ENCODE measurements around the gene CPNE7. TPM values are rescaled to one million over a fixed set of nuclear protein-coding genes. Genes with fewer than 3 reads are reported as not detected.

Gene CPNE7
- total RNA-seq, 2 experiments from 2014 or later: 8.5 to 9.5 TPM

DNA sequence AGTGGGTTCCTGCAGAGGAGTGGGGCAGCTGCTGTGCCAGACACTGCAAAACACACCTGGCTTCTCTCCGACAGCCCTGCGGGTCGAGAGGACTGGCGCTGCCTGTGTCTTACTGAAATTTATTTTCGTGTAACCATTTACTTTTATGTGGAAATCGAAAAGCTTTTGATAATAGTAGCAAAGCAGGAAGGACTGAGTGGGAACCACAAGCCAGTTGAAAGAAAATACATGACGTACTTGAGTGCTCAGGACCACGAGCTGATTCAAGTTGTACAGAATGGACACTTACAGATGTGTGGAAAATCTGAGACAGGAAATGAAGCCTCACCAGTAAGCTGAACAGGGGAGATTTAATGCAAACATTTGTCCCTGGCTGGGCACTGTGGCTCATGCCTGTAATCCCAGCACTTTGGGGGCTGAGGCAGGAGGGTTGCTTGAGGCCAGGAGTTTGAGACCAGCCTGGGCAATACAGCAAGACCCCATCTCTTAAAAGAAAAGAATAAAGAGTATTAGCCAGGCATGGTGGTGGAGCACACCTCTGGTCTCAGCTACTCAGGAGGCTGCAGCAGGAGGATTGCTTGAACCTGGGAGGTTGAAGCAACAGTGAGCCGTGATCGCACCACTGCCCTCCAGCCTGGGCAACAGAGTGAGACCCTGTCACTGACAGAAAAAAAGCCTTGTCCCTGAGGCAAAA is 26.4 kb upstream of the CPNE7 start:
- peak; percentile 46 for DNase-seq
- ATAC-seq: peak; percentile 90
- H3K27ac Mint-ChIP-seq: peak overlapping the region; percentile 87
- intact Hi-C loops (cut with micrococcal nuclease): no loop called here
- POLR2A ChIA-PET: interaction anchor here (0.9 to 2.8 kb wide), 9 partner anchors 9 to 136 kb away, joined by 3 to 11 read pairs (median 3); no protein-coding TSS in a partner anchor
- TF ChIP-seq, protein P1, sequence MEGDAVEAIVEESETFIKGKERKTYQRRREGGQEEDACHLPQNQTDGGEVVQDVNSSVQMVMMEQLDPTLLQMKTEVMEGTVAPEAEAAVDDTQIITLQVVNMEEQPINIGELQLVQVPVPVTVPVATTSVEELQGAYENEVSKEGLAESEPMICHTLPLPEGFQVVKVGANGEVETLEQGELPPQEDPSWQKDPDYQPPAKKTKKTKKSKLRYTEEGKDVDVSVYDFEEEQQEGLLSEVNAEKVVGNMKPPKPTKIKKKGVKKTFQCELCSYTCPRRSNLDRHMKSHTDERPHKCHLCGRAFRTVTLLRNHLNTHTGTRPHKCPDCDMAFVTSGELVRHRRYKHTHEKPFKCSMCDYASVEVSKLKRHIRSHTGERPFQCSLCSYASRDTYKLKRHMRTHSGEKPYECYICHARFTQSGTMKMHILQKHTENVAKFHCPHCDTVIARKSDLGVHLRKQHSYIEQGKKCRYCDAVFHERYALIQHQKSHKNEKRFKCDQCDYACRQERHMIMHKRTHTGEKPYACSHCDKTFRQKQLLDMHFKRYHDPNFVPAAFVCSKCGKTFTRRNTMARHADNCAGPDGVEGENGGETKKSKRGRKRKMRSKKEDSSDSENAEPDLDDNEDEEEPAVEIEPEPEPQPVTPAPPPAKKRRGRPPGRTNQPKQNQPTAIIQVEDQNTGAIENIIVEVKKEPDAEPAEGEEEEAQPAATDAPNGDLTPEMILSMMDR (IDR thresholded peaks at IDR 0.05): no peak
- peak overlapping the region; percentile 11 for H3K4me3 Mint-ChIP-seq
- peaks cover 27% of the 10 kb centered on the region for H3K4me1 Mint-ChIP-seq (ENCODE audit: low read depth)
- CTCF ChIA-PET: interaction anchor here (0.7 to 2.3 kb wide), 6 partner anchors 8 to 157 kb away, joined by 3 to 13 read pairs (median 3); partner anchors contain the start of gene SPG7
- peaks cover 25% of the 10 kb centered on the region for H3K36me3 Mint-ChIP-seq (ENCODE audit: low read depth)
- H3K27me3 Mint-ChIP-seq: no peaks in the 10 kb centered on the region
- no peaks in the 10 kb centered on the region for H3K9me3 Mint-ChIP-seq

DNA sequence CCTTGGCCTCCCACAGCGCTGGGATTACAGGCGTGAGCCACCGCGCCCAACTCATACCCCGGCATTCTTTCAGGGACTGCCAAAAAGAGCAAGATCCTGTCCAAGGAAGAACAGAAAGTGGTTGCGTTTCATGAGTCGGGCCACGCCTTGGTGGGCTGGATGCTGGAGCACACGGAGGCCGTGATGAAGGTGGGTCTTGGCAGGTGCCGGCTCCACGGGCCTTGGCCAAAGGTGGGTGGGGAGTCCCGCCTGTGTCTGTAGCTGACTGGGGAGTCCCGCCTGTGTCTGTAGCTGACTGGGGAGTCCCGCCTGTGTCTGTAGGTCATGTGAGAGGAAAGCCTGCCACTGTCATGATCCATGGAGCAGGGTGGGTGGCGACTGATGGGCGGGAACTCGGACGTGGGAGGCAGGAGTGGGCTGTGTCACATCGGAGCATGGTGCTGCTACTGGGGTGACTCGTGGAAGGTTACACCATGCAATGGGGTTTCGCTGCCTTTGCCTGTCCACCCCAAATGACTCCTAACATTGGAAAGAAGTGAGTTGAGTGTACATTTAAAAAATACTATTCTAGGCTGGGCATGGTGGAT is 25.0 kb upstream of the CPNE7 start:
- no peak overlapping the region for H3K4me3 Mint-ChIP-seq
- intact Hi-C loops (cut with micrococcal nuclease): no loop called here
- H3K27ac Mint-ChIP-seq: no peak overlapping the region
- peaks cover 25% of the 10 kb centered on the region for H3K36me3 Mint-ChIP-seq (ENCODE audit: low read depth)
- no peaks in the 10 kb centered on the region for H3K9me3 Mint-ChIP-seq
- POLR2A ChIA-PET: interaction anchor here (0.5 to 2.8 kb wide), 7 partner anchors 8 to 124 kb away, joined by 3 to 11 read pairs (median 4); no protein-coding TSS in a partner anchor
- ATAC-seq (no peak), DNase-seq (no peak)
- no peaks in the 10 kb centered on the region for H3K27me3 Mint-ChIP-seq
- TF ChIP-seq, protein P1 (IDR thresholded peaks at IDR 0.05): no peak
- CTCF ChIA-PET: interaction anchor here (2.3 kb wide), 1 partner anchor 39 kb away, joined by 4 read pairs; no protein-coding TSS in a partner anchor
- H3K4me1 Mint-ChIP-seq (ENCODE audit: low read depth): peaks cover 27% of the 10 kb centered on the region

DNA sequence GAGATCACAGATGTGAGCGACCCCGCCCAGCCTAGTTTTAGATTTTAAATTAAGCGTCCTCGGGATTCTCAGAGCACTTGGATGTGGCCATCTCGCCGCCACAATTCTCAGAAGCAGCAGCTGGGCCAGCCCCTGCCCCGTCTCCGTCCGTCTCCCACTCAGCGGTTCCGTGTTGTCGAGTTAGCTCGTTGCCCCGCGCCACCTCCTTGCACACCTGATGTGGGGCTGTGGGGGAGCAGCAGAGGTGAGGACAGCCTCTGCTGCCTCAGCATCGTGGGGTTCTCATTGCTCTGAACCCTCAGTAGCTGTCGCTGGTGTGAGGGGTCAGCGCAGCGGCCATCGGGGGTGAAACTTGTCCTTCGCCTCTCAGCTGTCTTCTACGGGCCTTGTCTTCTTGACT is 23.2 kb upstream of the CPNE7 start:
- Mint-ChIP-seq H3K9me3 (no peaks in the 10 kb centered on the region), H3K4me3 (no peak overlapping the region), H3K27ac (no peak overlapping the region), H3K4me1 (ENCODE audit: low read depth) (peaks cover 35% of the 10 kb centered on the region), H3K36me3 (ENCODE audit: low read depth) (peaks cover 33% of the 10 kb centered on the region), H3K27me3 (no peaks in the 10 kb centered on the region)
- ATAC-seq (no peak), DNase-seq (no peak)
- TF ChIP-seq, protein P1 (IDR thresholded peaks at IDR 0.05): no peak
- intact Hi-C loops (cut with micrococcal nuclease): no loop called here
- ChIA-PET POLR2A (interaction anchor here (0.9 to 2.1 kb wide), 4 partner anchors 8 to 47 kb away, joined by 3 to 12 read pairs (median 4); partner anchors contain the start of gene RPL13), CTCF (interaction anchor here (1.2 kb wide), 1 partner anchor 13 kb away, joined by 5 read pairs; no protein-coding TSS in a partner anchor)

DNA sequence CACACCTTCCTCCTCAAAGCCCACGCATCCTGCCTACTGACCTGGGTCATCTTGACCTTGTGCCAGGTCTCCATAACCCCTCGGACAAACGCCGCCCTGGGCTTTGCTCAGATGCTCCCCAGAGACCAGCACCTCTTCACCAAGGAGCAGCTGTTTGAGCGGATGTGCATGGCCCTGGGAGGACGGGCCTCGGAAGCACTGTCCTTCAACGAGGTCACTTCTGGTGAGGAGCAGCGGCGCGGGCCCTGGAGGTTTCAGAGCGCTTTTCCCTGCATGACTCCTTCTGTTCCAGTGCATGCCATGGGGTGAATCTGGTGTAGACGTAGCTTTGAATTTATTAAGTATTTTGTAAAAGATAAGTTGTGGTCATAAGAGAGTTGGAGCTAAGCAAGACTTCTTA is 22.6 kb upstream of the CPNE7 start:
- DNase-seq (no peak), ATAC-seq (no peak)
- Mint-ChIP-seq H3K4me1 (ENCODE audit: low read depth) (peaks cover 37% of the 10 kb centered on the region), H3K9me3 (no peaks in the 10 kb centered on the region), H3K36me3 (ENCODE audit: low read depth) (peaks cover 37% of the 10 kb centered on the region), H3K27me3 (no peaks in the 10 kb centered on the region), H3K27ac (no peak overlapping the region), H3K4me3 (no peak overlapping the region)
- ChIA-PET POLR2A (interaction anchor here (1.2 to 2.1 kb wide), 3 partner anchors 11 to 48 kb away, joined by 3 to 12 read pairs (median 4); no protein-coding TSS in a partner anchor), CTCF (interaction anchor here (1.2 kb wide), 1 partner anchor 12 kb away, joined by 5 read pairs; no protein-coding TSS in a partner anchor)
- intact Hi-C loops (cut with micrococcal nuclease): no loop called here
- TF ChIP-seq, protein P1 (IDR thresholded peaks at IDR 0.05): no peak

All from activated CD8-positive, alpha-beta T cell treated with anti-CD3 and anti-CD28 coated beads for 36 hours (primary cell).